ENCODE results near the gene DGKG.

The DGKG gene

DNA sequence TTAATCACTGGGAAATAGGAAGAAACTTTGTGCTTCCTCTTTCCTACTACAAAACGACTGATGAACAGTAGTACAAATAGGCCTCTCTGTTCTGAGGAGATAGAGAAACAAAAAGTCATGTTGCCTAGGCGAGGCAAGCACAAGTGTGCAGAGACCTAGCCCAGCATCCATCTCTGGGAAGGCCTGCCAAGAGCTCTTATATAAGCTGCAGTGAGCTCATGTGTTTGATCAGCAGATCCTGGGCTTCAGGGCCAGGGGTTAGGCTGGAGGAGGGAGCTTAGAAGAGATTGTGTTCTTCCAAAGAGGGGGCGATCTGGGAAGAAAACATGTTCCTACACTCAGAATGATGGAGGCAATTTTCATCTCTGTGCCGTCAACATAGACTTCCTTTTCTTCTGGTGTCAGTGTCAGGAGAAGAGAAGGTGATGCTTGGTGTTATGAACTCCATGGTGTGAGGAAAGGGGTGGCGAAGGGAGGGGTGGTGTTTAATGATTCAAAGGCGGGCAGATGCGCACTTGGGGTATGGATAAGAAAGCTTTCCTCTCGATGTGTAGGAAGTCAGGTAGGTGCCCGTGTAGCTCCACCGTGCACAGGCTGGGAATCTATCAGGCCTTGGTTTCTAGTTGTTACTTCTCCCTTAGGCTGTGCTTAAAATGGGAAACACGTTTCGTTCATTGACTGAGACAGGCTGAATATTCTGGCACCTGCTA is 223.6 kb downstream of the DGKG start:
- DNase-seq (ENCODE audit: low spot score), result no peak

DNA sequence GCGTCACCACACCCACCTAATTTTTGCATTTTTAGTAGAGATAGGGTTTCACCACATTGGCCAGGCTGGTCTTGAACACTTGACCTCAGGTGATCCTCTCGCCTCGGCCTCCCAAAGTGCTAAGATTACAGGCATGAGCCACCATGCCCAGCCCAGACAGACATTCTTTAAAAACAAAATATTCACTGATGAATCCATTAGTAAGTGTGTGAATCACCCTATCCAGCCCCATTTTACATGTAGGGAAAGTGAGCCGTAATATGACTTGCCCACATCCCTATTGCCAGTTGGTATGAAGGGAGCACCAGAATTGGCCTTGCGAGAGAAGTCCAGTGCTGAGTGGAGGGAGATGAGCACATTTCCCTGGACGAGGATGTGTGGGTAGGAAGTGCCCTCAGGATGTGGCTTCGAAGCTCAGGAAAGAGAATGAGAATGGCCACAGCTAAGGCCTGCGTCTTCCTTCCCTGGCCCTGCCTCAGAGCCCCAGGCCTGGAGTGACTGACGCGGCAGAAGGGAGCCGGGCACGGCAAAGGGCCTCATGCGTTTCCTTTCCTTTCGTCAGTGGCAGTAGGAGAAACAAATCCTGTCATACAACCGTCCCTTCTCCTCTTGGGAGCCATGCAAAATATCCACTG is 224.9 kb downstream of the DGKG start:
- DNase-seq (ENCODE audit: low spot score), result no peak

DNA sequence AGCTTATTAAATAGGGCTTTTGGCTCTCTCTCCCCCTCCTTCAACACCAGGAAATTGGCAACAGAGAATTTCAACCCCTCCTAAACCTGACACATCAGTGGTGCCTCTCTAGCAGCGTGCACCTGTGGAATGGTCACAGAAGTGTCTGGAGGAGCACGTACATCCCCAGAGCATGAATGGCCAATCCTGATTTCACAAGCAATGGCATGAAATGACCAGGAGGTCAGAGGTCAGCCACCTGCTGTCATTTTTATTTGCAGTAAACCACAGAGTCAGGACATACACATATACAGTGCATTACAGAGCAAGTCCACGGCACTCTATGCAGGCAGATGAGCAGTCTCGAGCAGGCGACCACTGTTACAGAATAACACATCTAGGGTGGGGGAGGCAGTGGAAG is 228.1 kb downstream of the DGKG start:
- DNase-seq (ENCODE audit: low spot score), result no peak

DNA sequence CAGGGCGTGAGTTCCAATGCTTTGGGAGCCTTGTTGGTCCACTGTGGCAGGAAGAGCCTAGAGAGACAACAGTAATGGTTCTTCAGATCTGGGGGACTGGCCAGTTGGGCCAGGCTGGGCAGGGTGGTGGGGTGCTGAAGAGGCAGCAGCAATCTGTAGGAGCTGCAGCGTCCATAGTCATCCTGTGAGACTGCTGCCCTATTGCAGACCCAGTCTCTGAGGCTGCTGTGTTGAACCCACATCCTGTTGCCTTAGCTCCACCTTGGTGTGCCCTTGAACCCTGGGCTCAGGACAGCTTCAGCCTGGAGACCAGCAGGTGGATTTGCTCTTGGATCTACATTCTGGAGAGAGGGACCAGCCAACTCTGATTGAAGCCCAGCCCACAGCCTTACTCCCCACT is 229.5 kb downstream of the DGKG start:
- no peak for DNase-seq (ENCODE audit: low spot score)

DNA sequence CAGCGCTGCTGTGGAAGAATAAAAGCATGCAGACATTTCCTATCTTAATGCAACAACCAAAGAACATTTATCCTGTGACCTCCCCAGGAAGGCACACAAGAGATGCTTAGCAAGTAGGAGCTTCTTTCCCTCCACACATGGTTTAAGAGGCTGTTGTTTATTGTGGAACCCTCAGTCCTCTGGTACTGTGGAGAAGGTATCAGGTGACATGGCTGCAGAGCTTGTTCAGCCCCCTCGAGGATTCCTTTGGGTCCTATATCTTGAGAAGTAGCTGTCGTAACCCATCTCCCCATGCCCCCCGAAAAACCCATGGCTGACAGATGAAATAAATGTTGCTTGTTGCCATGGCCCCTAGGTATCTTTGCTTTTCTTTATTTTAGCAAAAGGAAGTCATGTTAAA is 232.8 kb downstream of the DGKG start:
- DNase-seq (ENCODE audit: low spot score), result no peak

DNA sequence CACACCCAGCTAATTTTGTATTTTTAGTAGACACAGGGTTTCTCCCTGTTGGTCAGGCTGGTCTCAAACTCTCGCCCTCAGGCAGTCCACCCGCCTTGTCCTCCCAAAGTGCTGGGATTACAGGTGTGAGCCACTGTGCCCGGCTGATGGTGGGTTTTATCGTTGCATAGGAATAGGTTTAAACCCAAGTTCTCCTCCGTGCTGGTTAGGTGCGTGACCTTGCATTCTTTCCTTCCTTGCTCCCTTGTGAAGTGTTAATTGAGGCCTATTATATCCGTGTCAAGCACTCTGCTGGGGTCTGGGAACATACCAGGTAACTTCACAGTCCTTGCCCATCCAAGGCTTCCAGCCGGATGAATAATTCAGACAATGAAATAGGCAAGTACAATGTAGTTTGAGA is 233.9 kb downstream of the DGKG start:
- no peak for DNase-seq (ENCODE audit: low spot score)

DNA sequence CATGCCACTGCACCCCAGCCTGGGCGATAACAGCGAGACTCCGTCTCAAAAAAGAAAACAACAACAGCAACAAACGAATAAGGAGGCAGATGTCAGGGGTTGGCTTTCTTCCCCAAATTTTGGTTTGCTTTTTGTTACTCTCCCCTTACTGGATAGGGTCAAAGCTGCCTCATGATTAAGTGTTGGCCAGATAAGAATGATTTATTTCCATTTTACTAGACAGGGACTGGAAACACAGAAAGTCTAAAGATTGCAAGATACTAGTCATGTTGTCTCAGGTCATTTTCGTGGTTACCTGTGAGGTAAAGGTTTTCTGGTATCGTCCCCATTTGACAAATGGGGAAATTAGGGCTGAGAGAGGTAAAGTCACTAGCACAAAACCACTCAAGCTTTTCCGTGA is 234.6 kb downstream of the DGKG start:
- no peak for DNase-seq (ENCODE audit: low spot score)

DNA sequence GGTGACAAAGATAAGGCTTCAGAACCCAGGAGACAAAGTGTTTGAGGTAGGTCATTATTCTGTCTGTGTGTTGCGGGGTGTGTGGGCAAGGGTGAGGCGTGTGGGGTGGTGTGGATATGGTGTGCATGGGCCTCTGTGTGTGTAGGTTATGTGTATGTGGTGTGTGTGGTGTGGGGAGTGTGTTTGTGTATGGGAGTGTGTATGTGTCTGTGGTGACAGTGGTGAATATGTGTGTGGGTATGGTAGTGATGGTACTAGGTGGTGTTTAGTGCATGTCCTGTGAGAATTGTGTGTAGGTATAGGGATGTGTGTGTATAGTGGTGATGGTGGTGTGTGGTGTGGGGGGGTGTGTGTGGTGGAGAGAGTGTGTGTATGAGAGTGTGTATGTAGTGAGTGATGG is 236.9 kb downstream of the DGKG start:
- no peak for DNase-seq (ENCODE audit: low spot score)

DNA sequence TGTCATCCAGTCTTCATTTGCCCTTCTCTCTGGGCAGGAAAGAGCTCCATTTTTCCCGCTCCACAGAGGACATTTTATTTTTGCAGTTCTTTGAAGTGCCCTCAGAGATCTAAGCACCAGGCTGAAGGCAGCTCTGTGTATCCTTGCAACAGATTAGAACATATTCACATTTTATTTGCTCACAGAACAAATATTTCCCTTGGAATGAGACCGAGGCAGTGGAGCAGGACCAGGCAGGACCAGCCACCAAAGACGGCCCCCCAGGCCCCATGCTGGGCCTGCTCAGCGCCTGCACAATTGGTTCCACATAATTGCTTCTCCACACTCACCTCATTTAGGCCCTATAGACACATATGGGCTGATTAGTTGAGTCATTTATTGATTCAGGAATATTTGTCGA is 237.4 kb downstream of the DGKG start:
- no peak for DNase-seq (ENCODE audit: low spot score)

DNA sequence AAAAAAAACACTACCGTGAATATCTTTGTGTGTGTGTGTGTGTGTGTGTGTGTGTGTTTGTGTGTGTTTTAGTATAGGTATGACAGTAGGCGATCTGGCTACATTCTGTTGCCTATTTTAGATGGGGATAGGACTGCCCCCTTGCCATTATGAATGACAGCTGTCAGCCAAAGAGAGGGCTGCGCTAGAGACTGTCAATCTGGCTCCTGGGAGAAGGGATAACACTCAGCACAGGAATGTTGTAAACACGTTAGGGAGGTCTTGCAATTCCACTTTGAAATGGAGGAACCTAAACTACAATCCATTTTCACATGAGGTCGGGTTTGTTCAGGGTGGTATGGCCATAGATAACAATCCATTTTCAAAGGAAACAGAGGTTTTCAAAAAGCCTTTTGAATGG is 239.0 kb downstream of the DGKG start:
- no peak for DNase-seq (ENCODE audit: low spot score)

DNA sequence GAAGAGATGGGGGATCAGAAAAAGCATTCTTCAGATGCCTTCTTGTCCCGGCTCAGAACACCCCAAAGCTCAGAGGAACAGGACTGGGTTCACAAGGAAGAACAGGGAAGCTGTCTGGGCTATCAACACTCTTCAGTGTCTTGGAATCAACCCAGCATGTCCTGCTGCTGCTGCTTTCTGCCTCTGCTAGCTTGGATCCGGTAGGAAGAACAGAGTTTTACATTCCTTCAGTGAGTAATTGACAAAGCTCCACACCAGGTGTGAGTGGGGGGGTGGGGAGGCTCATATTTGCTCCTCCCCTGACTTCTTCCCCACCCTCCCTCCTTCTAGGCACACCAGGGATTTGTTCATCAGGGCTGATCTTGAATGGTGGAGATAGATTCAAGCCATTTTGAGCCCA is 240.1 kb downstream of the DGKG start:
- DNase-seq (ENCODE audit: low spot score), result no peak

DNA sequence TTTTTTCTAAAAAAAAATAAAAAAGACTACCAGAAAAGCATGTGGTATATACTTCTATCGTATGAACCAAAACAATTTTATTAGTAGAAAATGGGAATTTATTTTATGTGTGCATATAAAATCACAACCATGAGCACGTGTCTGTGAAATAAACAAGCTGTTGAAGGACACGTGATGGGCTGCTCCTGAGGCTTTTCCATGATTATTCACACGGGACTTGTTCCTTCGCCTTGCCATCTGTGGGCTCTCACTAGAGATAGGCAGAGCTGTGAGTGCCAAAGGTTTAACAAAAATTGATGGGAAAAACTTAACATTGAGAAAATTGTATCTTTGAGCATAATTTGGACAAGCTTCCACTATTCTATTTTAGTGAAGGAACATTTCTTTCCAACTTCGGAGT is 240.8 kb downstream of the DGKG start:
- no peak for DNase-seq (ENCODE audit: low spot score)

DNA sequence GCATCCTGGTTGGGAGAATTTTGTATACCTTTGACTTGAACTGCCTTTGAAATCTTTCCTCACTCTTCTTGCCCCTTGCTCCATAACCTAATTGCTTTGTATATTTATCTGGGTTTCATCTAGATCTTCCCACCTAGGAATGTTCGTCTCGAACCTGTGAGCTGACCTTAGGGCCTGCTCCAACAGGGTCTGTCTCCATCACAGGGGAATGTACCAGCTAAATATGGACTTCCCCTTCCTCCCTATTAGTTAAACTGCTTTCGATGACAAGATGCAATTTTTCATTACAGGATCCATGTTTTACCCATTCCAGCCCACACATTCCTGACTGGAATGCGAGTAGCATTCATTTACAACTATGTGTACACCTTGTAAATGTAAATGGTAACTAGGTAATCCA is 242.5 kb downstream of the DGKG start:
- no peak for DNase-seq (ENCODE audit: low spot score)

DNA sequence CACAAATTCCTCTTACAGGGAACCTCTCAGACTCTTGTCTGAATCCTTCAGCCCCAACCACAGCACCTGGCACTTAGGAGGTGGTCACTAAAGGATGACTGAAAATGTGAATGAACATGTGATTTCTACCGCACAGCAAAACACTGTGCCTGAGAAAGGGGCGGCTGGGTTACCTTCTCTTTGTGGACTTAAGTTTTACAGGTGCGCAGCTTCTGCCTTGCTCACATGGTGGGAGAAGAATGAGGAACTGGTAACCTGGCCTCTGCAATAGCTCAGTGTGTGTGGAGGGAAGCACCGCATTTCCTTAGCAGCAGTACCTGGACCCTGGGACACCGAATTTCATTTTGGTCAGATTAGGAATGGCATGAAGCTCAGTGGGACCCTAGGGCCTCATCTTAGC is 243.3 kb downstream of the DGKG start:
- no peak for DNase-seq (ENCODE audit: low spot score)

DNA sequence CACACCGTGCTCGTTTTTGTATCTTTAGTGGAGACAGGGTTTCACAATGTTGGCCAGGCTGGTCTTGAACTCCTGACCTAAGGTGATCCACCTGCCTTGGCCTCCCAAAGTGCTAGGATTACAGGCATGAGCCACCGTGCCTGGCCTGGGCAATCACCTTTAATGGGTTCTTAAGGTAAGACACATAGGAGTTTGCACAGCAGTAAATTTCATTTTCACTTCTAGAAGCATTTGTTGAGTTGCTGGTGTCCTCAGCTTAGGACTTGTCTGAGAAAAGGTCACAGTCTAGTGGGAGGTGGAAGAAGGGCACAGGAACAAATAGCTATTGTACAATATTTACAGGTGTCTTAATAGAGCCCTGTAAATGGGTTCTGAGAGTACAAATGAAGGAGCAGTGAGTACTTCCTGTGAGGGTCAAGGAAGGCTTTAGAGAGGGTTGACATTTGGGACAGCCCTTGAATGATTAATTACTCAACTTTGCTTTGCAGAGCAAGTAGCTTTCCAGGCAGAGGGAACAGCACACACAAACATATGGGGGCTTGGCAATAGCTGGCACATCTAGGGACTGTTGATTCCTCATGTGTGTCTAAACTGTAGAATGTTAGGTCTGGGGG is 244.4 kb downstream of the DGKG start:
- no peak for DNase-seq (ENCODE audit: low spot score)

DNA sequence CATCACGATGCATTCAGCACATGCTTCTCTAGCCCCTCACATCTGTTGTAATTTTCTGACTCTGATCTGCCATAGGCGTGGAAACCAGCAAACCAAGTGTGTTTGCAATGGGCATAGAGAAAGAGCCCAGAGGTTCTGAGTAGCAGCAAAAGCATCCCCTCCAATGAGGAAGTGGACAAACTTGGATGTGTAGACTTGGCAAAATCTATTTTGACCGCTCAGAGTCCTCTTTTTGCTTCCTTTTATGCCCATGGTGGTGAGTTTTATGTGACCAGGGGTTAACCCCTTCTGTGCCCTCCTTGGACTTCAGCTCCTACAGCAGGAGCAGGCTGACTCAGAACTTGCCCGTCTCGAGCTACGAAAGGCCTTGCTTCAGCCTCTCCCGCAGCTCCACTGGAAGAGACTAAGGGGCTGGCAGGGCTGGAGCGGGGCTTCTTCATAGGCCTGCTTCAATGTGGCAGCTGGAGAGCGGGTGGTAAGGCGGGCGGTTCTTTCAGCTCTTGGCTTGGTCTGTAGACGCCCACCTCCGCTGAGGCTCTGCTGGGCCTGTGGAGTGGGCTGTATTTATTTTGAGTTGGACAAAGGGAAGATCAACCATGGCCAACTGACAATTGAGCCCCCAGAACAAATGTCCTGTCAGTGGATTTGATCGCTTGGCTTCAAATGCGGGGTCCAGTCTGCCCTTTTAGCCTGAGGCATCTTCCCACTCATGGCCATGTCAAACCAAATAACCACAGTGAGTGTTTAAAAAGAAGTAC is 246.6 kb downstream of the DGKG start:
- DNase-seq (ENCODE audit: low spot score), result no peak

DNA sequence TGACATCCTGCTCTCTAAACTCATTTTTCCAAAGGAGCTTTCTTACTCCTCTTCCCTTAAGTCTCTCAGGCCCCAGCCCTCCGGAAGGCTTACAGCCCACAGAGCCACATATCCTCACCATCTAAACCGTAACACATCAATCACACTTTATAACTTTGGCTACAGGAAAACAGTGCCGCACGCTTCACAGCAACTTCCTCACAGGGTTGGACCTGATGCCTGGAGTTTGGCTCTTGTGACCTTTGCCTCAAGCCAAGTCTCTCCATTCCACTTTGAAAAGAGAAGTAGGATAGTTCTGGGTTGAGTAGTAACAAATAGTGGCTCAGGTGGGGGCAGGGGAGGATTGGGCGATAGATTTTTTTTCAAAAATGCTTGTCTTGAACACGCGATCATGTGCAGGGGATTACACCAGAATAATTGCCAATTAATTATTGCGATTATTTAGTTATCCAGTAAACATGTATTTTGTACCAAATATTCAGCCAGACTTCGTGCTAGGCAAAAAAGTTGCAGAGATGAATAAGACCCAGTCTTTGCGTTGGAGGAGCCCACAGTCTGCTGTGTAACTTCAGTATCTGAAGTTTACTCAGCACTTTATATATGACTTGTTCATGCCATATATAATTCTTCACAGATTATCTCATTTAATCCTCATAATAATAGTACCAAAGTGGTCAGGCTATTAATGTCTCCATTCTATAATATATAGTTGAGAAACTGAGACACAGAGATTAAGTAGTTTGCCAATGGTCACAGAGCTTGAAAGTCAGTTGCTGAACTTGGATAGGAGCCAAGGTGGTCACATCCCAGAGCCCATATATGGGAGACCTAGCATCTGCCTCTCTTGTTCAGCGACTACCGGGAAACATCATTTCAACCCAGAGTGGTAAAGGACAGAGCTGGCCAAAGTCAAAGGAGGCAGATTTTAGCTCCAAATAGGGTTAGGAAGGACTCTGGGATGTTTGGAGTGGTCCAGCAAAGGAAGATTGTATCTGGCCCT is 250.8 kb downstream of the DGKG start:
- no peak for DNase-seq (ENCODE audit: low spot score)

DNA sequence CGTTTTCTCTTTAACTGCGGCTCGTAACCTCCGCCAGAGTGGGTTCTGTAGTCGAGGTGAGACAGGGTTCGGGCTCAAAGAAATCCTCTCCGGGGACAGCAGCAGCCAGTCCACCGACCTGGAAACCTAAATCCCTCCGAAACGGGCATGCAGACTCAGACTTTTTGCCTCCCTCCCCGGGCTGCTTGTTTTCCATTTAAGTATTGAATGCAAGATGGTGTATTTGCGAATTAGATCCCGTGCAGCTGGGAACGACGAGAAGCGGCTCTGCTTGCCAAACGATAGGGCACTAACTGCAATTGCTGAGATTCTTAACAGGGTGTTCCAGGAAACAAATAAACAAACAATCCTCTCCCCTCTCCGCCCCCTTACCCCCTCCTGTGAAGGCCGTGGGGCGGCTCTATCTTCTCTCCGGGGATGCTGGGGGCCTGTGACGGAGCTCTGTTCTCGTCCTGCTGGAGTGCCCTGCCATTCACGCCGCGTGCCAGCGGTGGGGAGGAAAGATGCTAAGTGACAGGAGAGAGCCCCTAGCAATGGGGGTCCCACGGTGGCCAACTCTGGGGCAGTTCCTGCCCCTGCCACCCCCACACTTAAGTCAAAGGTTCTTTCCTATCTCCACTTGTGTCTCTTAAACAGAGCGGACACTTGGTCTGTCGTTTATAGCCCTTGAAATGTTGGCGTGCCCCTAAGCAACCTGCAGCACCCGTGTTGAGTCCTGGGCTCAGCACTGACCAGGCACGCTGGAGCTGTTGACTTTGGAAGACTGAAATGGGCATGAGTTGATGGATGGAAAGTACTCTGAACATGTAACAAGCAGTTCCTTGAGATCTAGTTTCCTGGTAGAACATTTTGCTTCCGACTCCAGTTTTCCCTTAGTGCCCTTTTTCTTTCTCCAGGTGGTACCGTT is 251.9 kb downstream of the DGKG start:
- DNase-seq (ENCODE audit: low spot score), result peak; percentile 65

DNA sequence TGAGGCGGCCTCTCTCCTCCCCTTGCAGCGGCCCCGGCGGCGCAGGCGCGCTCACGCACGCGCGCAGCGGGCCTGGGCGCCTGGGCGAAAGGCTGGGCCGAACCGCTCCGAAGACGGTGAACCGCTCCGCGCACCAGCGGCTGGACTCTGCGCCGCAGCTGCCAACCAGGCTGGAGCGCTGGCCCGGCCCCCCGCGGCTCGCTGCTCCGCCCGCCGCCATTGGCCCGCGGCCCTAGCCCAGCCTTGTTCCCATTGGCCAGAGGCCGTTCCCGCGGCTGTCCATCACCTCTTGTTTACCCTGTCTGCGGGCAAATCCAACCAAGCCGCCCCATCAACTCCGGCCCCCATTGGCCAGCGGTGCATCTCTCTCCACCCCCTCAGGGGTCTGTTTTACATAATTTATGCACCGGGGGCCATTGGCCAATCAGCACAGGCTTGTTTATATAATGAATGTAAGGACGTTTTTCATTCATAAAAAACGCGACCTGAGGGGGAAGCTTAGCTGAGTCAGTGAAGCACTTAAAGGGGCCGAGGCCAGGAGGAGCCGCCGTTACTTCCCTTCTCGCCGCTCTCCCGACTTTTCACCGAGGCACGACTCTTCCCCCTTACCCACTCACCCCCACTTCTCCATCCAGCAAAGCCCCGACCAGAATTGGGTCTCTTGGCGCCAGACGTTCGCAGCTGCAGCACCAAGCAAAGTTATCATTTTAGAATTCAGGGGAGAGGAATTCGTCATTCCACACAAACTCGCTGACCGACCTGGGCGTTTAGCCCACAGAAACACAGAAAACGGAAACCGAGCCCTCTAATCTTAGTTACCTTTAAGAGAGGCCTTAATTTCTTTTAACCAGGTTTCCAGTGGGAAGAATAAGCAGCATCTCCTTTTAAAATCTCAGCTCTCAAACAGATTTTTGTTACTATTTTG is 252.8 kb downstream of the DGKG start, which contains the start of gene ETV5:
Gene ETV5, minus strand, starts transcription at position 149 of the 925 bp plus-strand sequence. CDS start 3,221 bp downstream, outside the sequence.
- DNase-seq (ENCODE audit: low spot score), result peak; percentile 100

Data from ecto neural progenitor cell (in vitro differentiated cells).